ENCODE measurements around the gene ADAM12.

- TF ChIP-seq CTCF (IDR thresholded peaks at IDR 0.05) (no peak), POLR2A (IDR thresholded peaks at IDR 0.05) (no peak)
These were observed 365.4 kb downstream of the ADAM12 start for GRCh38 chr10:126022841-126023240.
